NCI-H774 (cell line): ENCODE data around the gene ANAPC15.

ENCODE experiments used
- DNase-seq: peaks from one replicate; lab custom pipeline; 2025; lab: John Stamatoyannopoulos, UW

Gene ANAPC15

GRCh38 chr11:72124046-72124445 is 11.6 kb upstream of the ANAPC15 start:
- DNase-seq: no peak

- no peak for DNase-seq
These were observed 10.7 kb upstream of the ANAPC15 start for GRCh38 chr11:72123117-72123653.

- no peak for DNase-seq
These were observed 10.1 kb upstream of the ANAPC15 start for GRCh38 chr11:72122607-72123006.

- DNase-seq: no peak
These were observed 8.4 kb upstream of the ANAPC15 start for GRCh38 chr11:72120930-72121329.

GRCh38 chr11:72119198-72119597 is 6.7 kb upstream of the ANAPC15 start:
- no peak for DNase-seq

GRCh38 chr11:72116019-72116755 is 3.7 kb upstream of the ANAPC15 start:
- DNase-seq: no peak

- DNase-seq: no peak
These were observed 2.1 kb upstream of the ANAPC15 start for GRCh38 chr11:72114570-72114969.

- no peak for DNase-seq
These were observed 698 bp upstream of the ANAPC15 start for GRCh38 chr11:72112978-72113808.

GRCh38 chr11:72111300-72112142 is 974 bp downstream of the ANAPC15 start:
- no peak for DNase-seq

GRCh38 chr11:72105888-72106287 is 6.6 kb downstream of the ANAPC15 start, which contains the start of gene TOMT:
Gene TOMT (plus strand): TSS chr11:72105924. CDS start chr11:72105952, 28 bp downstream.
- no peak for DNase-seq

- DNase-seq: no peak
These were observed 8.7 kb downstream of the ANAPC15 start for GRCh38 chr11:72103754-72104167.

GRCh38 chr11:72102946-72103753 is 9.3 kb downstream of the ANAPC15 start, which contains the start of gene LAMTOR1:
Gene LAMTOR1 (minus strand): TSS chr11:72103297. CDS start chr11:72103224, 73 bp downstream.
- peak; percentile 99 for DNase-seq

GRCh38 chr11:72102631-72102945 is 9.9 kb downstream of the ANAPC15 start:
- no peak for DNase-seq

- DNase-seq: no peak
These were observed 10.3 kb downstream of the ANAPC15 start for GRCh38 chr11:72102162-72102561.

- no peak for DNase-seq
These were observed 12.0 kb downstream of the ANAPC15 start for GRCh38 chr11:72100462-72100861.

GRCh38 chr11:72100009-72100408 is 12.5 kb downstream of the ANAPC15 start:
- DNase-seq: no peak

- no peak for DNase-seq
These were observed 13.8 kb downstream of the ANAPC15 start for GRCh38 chr11:72098741-72099140.

GRCh38 chr11:72091292-72091691 is 21.2 kb downstream of the ANAPC15 start:
- peak; percentile 7 for DNase-seq

GRCh38 chr11:72088076-72088808 is 24.3 kb downstream of the ANAPC15 start:
- no peak for DNase-seq

GRCh38 chr11:72085621-72086351 is 26.7 kb downstream of the ANAPC15 start:
- peak; percentile 29 for DNase-seq
